ENCODE results near the gene SERINC2.

DNA sequence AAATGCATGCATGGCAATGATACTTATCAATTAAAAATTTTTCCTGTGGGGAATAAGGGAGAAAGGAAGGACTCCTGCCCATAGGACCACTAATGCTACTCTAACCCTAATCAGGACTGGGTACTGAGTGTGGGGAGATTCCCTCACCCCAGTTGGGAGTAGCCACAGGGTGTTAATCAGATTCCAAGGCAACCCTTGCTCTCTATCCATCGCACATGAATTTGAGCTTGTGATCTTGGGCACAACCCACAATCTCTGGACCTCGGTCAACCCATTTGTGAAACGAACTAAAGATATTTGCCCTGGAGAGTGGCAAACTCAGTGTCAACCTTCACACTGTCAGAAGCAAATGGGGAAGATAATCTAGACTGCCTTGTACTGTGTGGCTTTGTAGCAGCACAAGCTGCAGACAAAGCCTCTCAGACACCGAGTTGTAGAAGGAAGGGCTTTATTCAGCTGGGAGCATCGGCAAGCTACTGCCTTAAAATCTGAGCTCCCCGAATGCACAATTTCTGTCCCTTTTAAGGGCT, 69.5 kb downstream of the SERINC2 start:
- TF ChIP-seq, protein P1, sequence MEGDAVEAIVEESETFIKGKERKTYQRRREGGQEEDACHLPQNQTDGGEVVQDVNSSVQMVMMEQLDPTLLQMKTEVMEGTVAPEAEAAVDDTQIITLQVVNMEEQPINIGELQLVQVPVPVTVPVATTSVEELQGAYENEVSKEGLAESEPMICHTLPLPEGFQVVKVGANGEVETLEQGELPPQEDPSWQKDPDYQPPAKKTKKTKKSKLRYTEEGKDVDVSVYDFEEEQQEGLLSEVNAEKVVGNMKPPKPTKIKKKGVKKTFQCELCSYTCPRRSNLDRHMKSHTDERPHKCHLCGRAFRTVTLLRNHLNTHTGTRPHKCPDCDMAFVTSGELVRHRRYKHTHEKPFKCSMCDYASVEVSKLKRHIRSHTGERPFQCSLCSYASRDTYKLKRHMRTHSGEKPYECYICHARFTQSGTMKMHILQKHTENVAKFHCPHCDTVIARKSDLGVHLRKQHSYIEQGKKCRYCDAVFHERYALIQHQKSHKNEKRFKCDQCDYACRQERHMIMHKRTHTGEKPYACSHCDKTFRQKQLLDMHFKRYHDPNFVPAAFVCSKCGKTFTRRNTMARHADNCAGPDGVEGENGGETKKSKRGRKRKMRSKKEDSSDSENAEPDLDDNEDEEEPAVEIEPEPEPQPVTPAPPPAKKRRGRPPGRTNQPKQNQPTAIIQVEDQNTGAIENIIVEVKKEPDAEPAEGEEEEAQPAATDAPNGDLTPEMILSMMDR (IDR thresholded peaks at IDR 0.05) = no peak
- TF ChIP-seq POLR2AphosphoS5 (IDR thresholded peaks at IDR 0.05; ENCODE audit: low read depth, low read length) = no peak

Measured in Panc1 (cell line).